Lung (tissue), 12 donors: ENCODE data around the gene KCNQ5. TPM values are rescaled to one million over a fixed set of nuclear protein-coding genes. Genes with fewer than 3 reads are reported as not detected.

Experiments used
- ATAC-seq: fragments of 200-7000 bp; cut with Tn5 transposase; one replicate; pipeline ENCODE4 v1.9.1; 2020; ENCODE audit warnings: moderate number of reproducible peaks; ENCODE audit not compliant: insufficient read depth, low FRiP score
- DNase-seq, 3 donors: peaks; one replicate each; pipeline ENCODE4 v3.0.0-alpha.2; 2013 to 2017
- H3K27ac ChIP-seq, 2 donors: one replicate each; pipeline ENCODE4 v1.5.1; 2013; ENCODE audit warnings: mild to moderate bottlenecking in 2 of 2, moderate library complexity in 2 of 2, control low read depth in 1 of 2, inconsistent platforms in 1 of 2, low read depth in 1 of 2, low read length in 1 of 2
- H3K27me3 ChIP-seq, 3 donors: one replicate each; pipeline ENCODE4 v1.5.1; 2013; ENCODE audit warnings: low read length in 2 of 3; ENCODE audit not compliant: control insufficient read depth in 3 of 3, insufficient read depth in 3 of 3
- H3K36me3 ChIP-seq, 4 donors: one replicate each; pipeline ENCODE4 v1.5.1; 2013; ENCODE audit warnings: low read length in 4 of 4, mild to moderate bottlenecking in 1 of 4, moderate library complexity in 1 of 4; ENCODE audit not compliant: control insufficient read depth in 4 of 4, insufficient read depth in 4 of 4
- H3K4me1 ChIP-seq, 5 donors: one replicate each; pipeline ENCODE4 v1.5.1; 2013; ENCODE audit warnings: low read length in 5 of 5, mild to moderate bottlenecking in 2 of 5, moderate library complexity in 1 of 5; ENCODE audit not compliant: control insufficient read depth in 5 of 5, insufficient read depth in 5 of 5
- H3K4me3 ChIP-seq: one replicate; pipeline ENCODE4 v1.5.1; 2013; ENCODE audit warnings: mild to moderate bottlenecking, control low read depth, moderate library complexity
- H3K9ac ChIP-seq, 2 donors: one replicate each; pipeline ENCODE4 v1.5.1; 2013; ENCODE audit warnings: low read length in 2 of 2, control low read depth in 1 of 2; ENCODE audit not compliant: insufficient read depth in 1 of 2
- H3K9me3 ChIP-seq, 4 donors: one replicate each; pipeline ENCODE4 v1.5.1; 2013; ENCODE audit warnings: low read length in 3 of 4, mild to moderate bottlenecking in 1 of 4, moderate library complexity in 1 of 4; ENCODE audit not compliant: control insufficient read depth in 4 of 4, insufficient read depth in 3 of 4
- CTCF ChIP-seq: IDR thresholded peaks from 2 replicates; pipeline ENCODE4 v1.5.1; 2012; ENCODE audit warnings: mild to moderate bottlenecking; ENCODE audit errors: control extremely low read depth, extremely low read depth
- WGBS, 2 donors: extraction: QIAGEN DNeasy Blood & Tissue Kit; methylation state at CpG; one replicate each; pipeline ENCODE4 v1.1.7; 2013; 5-methylcytosine and 5-hydroxymethylcytosine counted together
- polyA plus RNA-seq, 2 donors: library from polyadenylated mRNA; stranded (reverse); fragments of 200-250 nt; gene quantifications; one replicate each; pipeline ENCODE4 v1.2.1, GENCODE V29; 2013
- total RNA-seq, 2 donors: library from RNA; depleted of rRNA in 1 of 2; stranded (reverse); fragments of >200 nt in 1 of 2; gene quantifications; one replicate each; pipeline ENCODE4 v1.2.1, GENCODE V29; 2014 to 2021
- donor health status: control.
- donor health status: control.
- donor health status: Bipolar disorder and iron deficiency.
- donor health status: healthy.
- donor health status: DM: yes; HTN: yes; CAD: no.

The KCNQ5 gene
- total and polyA plus RNA-seq, 4 donors, result 0.12 to 5.7 (median 0.46) TPM

- Histone ChIP-seq H3K4me1 (no peaks in the 10 kb centered on the region), H3K4me3 (no peak overlapping the region), H3K36me3 (no peaks in the 10 kb centered on the region), H3K27ac (no peak overlapping the region), H3K27me3 (no peaks in the 10 kb centered on the region), H3K9me3 (no peaks in the 10 kb centered on the region), H3K9ac (no peak overlapping the region)
- DNase-seq (no peak), ATAC-seq (no peak)
- WGBS, 2 donors, result 90 to 94% methylated on average over 1 of the region's 1 CpG
- TF ChIP-seq CTCF, result no peak
Measured at GRCh38 chr6:72677740-72678139, 55.9 kb downstream of the KCNQ5 start.

GRCh38 chr6:72683797-72684196 lies 61.9 kb downstream of the KCNQ5 start:
- ATAC-seq (no peak), DNase-seq (no peak)
- WGBS, 2 donors, result 92 to 95% methylated on average over 3 of the region's 3 CpGs
- Histone ChIP-seq H3K27ac (no peak overlapping the region), H3K4me1 (no peaks in the 10 kb centered on the region), H3K4me3 (no peak overlapping the region), H3K36me3 (no peaks in the 10 kb centered on the region), H3K9me3 (no peaks in the 10 kb centered on the region), H3K9ac (no peak overlapping the region), H3K27me3 (no peaks in the 10 kb centered on the region)
- no peak for TF ChIP-seq CTCF

GRCh38 chr6:72689107-72689954 lies 67.5 kb downstream of the KCNQ5 start:
- TF ChIP-seq CTCF, result no peak
- no peak for ATAC-seq
- no peaks in the 10 kb centered on the region for H3K36me3 ChIP-seq

More at GRCh38 chr6:72689107-72689954, 67.5 kb downstream of the KCNQ5 start:
- WGBS, 2 donors, result 81 to 91% methylated on average over 7 of the region's 7 CpGs
- Histone ChIP-seq H3K4me1 (no peaks in the 10 kb centered on the region), H3K27ac (no peak overlapping the region), H3K4me3 (no peak overlapping the region), H3K27me3 (no peaks in the 10 kb centered on the region), H3K9ac (no peak overlapping the region), H3K9me3 (no peaks in the 10 kb centered on the region)
- DNase-seq, result no peak
